Activated CD8-positive, alpha-beta memory T cell treated with anti-CD3 and anti-CD28 coated beads, Interleukin-2, amount 50 U/mL, for 1 hour (primary cell): Measurements from ENCODE around the gene SMARCD1.

ENCODE experiments used
- DNase-seq: peaks from one replicate; pipeline ENCODE4 v3.0.0-alpha.2; 2020; ENCODE audit errors: extremely low read depth

Gene SMARCD1

GRCh38 chr12:50084775-50085614, at the start of gene SMARCD1:
TSS of gene SMARCD1 (plus strand) at chr12:50085342. CDS start at chr12:50085370, 28 bp downstream.
- DNase-seq: peak; percentile 66

- no peak for DNase-seq
Observed at GRCh38 chr12:50038336-50038735, 46.8 kb upstream of the SMARCD1 start.

GRCh38 chr12:50039151-50039835, 45.8 kb upstream of the SMARCD1 start:
- DNase-seq: no peak

GRCh38 chr12:50040657-50041056, 44.5 kb upstream of the SMARCD1 start:
- DNase-seq: no peak

- no peak for DNase-seq
Observed at GRCh38 chr12:50041062-50041860, 43.9 kb upstream of the SMARCD1 start.

GRCh38 chr12:50041962-50042361, 43.2 kb upstream of the SMARCD1 start:
- DNase-seq: no peak

- no peak for DNase-seq
Observed at GRCh38 chr12:50042693-50043092, 42.4 kb upstream of the SMARCD1 start.

- DNase-seq: no peak
Observed at GRCh38 chr12:50043308-50043707, 41.8 kb upstream of the SMARCD1 start.

- DNase-seq: no peak
Observed at GRCh38 chr12:50043854-50044253, 41.3 kb upstream of the SMARCD1 start.

GRCh38 chr12:50047693-50048250, 37.4 kb upstream of the SMARCD1 start:
- DNase-seq: no peak

GRCh38 chr12:50049254-50050118, 35.7 kb upstream of the SMARCD1 start:
- DNase-seq: no peak

GRCh38 chr12:50050119-50050385, 35.1 kb upstream of the SMARCD1 start:
- DNase-seq: no peak

- DNase-seq: no peak
Observed at GRCh38 chr12:50050410-50051098, 34.6 kb upstream of the SMARCD1 start.

- no peak for DNase-seq
Observed at GRCh38 chr12:50051101-50051806, 33.9 kb upstream of the SMARCD1 start.

- DNase-seq: no peak
Observed at GRCh38 chr12:50052544-50052943, 32.6 kb upstream of the SMARCD1 start.

- DNase-seq: no peak
Observed at GRCh38 chr12:50052964-50053363, 32.2 kb upstream of the SMARCD1 start.

- no peak for DNase-seq
Observed at GRCh38 chr12:50053583-50053982, 31.6 kb upstream of the SMARCD1 start.

GRCh38 chr12:50055831-50056638, 29.1 kb upstream of the SMARCD1 start:
- DNase-seq: no peak

- no peak for DNase-seq
Observed at GRCh38 chr12:50056639-50056976, 28.5 kb upstream of the SMARCD1 start.
